ENCODE data around the gene SPECC1.

SPECC1 gene

GRCh38 chr17:20304961-20305360 lies 295.8 kb downstream of the SPECC1 start:
- H3K27ac ChIP-seq, result no peak overlapping the region
- no peak for DNase-seq (ENCODE audit: low spot score)
- ChIA-PET POLR2A (ENCODE audit: low non-redundant PET) (no interaction called here), CTCF (no interaction called here)
- TF ChIP-seq CTCF (conservative IDR thresholded peaks at IDR 0.05; ENCODE audit: low read depth), result no peak

- CTCF ChIA-PET, result no interaction called here
- DNase-seq (ENCODE audit: low spot score), result no peak
- no peak overlapping the region for H3K27ac ChIP-seq
- POLR2A ChIA-PET (ENCODE audit: low non-redundant PET), result no interaction called here
- no peak for TF ChIP-seq CTCF (conservative IDR thresholded peaks at IDR 0.05; ENCODE audit: low read depth)
Measured at GRCh38 chr17:20306924-20307323, 297.8 kb downstream of the SPECC1 start.

GRCh38 chr17:20307326-20307910 lies 298.3 kb downstream of the SPECC1 start:
- H3K27ac ChIP-seq, result no peak overlapping the region
- no peak for TF ChIP-seq CTCF (conservative IDR thresholded peaks at IDR 0.05; ENCODE audit: low read depth)
- CTCF ChIA-PET, result no interaction called here
- POLR2A ChIA-PET (ENCODE audit: low non-redundant PET), result no interaction called here
- DNase-seq (ENCODE audit: low spot score), result no peak

- TF ChIP-seq CTCF (conservative IDR thresholded peaks at IDR 0.05; ENCODE audit: low read depth), result no peak
- POLR2A ChIA-PET (ENCODE audit: low non-redundant PET), result no interaction called here
- CTCF ChIA-PET, result no interaction called here
Measured at GRCh38 chr17:20310481-20310880, 301.3 kb downstream of the SPECC1 start.

GRCh38 chr17:20313306-20313705 lies 304.1 kb downstream of the SPECC1 start:
- ChIA-PET CTCF (no interaction called here), POLR2A (ENCODE audit: low non-redundant PET) (no interaction called here)
- no peak for DNase-seq (ENCODE audit: low spot score)
- no peak overlapping the region for H3K27ac ChIP-seq
- TF ChIP-seq CTCF (conservative IDR thresholded peaks at IDR 0.05; ENCODE audit: low read depth), result no peak

More at GRCh38 chr17:20310481-20310880, 301.3 kb downstream of the SPECC1 start:
- no peak for DNase-seq (ENCODE audit: low spot score)
- no peak overlapping the region for H3K27ac ChIP-seq

GRCh38 chr17:20313891-20314290 lies 304.7 kb downstream of the SPECC1 start:
- no peak for DNase-seq (ENCODE audit: low spot score)
- POLR2A ChIA-PET (ENCODE audit: low non-redundant PET), result no interaction called here
- CTCF ChIA-PET, result no interaction called here
- H3K27ac ChIP-seq, result no peak overlapping the region
- no peak for TF ChIP-seq CTCF (conservative IDR thresholded peaks at IDR 0.05; ENCODE audit: low read depth)

- ChIA-PET CTCF (no interaction called here), POLR2A (ENCODE audit: low non-redundant PET) (no interaction called here)
- no peak for DNase-seq (ENCODE audit: low spot score)
- H3K27ac ChIP-seq, result no peak overlapping the region
- TF ChIP-seq CTCF (conservative IDR thresholded peaks at IDR 0.05; ENCODE audit: low read depth), result no peak
Measured at GRCh38 chr17:20314834-20315233, 305.7 kb downstream of the SPECC1 start.

Data from RWPE1 (cell line).